Stimulated activated naive CD8-positive, alpha-beta T cell treated with anti-CD3 and anti-CD28 coated beads, Interleukin-15, amount 100 ng/mL, for 72 hours (primary cell): Measurements from ENCODE around the gene PHLPP1.

ENCODE experiments used
- ATAC-seq: fragments of 150-1000 bp; cut with Tn5 transposase; 2 replicates; pipeline ENCODE4 v1.10.0; 2021; ENCODE audit warnings: mild to moderate bottlenecking, moderate library complexity
- DNase-seq, 2 donors: peaks; one replicate each; pipeline ENCODE4 v3.0.0; 2021 to 2022
- H3K27ac Mint-ChIP-seq, 2 donors: one replicate each; pipeline ENCODE4 v1.8.0; 2022; ENCODE audit warnings: mild to moderate bottlenecking in 2 of 2, mixed read lengths in 2 of 2, moderate library complexity in 2 of 2
- H3K27me3 Mint-ChIP-seq: one replicate; pipeline ENCODE4 v1.8.0; 2022; ENCODE audit warnings: mixed read lengths
- H3K4me1 Mint-ChIP-seq: one replicate; pipeline ENCODE4 v1.8.0; 2022; ENCODE audit warnings: mild to moderate bottlenecking, mixed read lengths
- H3K4me3 Mint-ChIP-seq, 2 donors: one replicate each; pipeline ENCODE4 v1.8.0; 2022; ENCODE audit warnings: mild to moderate bottlenecking in 2 of 2, mixed read lengths in 2 of 2, moderate library complexity in 1 of 2
- H3K9me3 Mint-ChIP-seq, 2 donors: one replicate each; pipeline ENCODE4 v1.8.0; 2022; ENCODE audit warnings: mixed read lengths in 2 of 2

PHLPP1 gene

DNA sequence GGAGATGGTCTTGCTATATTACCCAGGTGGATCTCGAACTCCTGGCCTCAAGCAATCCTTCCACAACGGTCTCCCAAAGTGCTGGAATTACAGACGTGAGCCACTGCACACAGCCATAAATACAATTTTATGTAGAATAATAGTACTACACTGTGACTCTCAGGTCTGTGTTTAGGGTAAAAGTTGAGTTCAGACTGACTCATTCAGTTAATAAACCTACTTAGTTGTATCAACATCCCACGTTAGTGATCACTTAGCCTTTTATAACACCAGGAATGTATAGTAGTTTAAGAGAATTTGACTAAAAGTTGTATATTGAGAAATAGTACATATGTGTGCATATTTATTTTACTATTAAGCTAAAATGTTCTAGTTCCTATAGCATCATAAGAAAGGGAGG, 237.5 kb downstream of the PHLPP1 start:
- no peaks in the 10 kb centered on the region for H3K9me3 Mint-ChIP-seq
- peaks cover 11% of the 10 kb centered on the region for H3K4me1 Mint-ChIP-seq
- H3K27me3 Mint-ChIP-seq: no peaks in the 10 kb centered on the region
- H3K27ac Mint-ChIP-seq: no peak overlapping the region
- no peak for ATAC-seq
- no peak overlapping the region for H3K4me3 Mint-ChIP-seq
- DNase-seq: no peak

- DNase-seq (no peak), ATAC-seq (no peak)
- Mint-ChIP-seq H3K4me3 (no peak overlapping the region), H3K4me1 (peaks cover 11% of the 10 kb centered on the region), H3K27ac (no peak overlapping the region), H3K9me3 (no peaks in the 10 kb centered on the region), H3K27me3 (no peaks in the 10 kb centered on the region)
These were observed 238.3 kb downstream of the PHLPP1 start for GRCh38 chr18:62953663-62954062.

- ATAC-seq (peak; percentile 80), DNase-seq (no peak)
- Mint-ChIP-seq H3K27me3 (no peaks in the 10 kb centered on the region), H3K4me1 (peaks cover 11% of the 10 kb centered on the region), H3K27ac (no peak overlapping the region), H3K9me3 (no peaks in the 10 kb centered on the region), H3K4me3 (no peak overlapping the region)
These were observed 239.0 kb downstream of the PHLPP1 start for GRCh38 chr18:62954366-62954765.

DNA sequence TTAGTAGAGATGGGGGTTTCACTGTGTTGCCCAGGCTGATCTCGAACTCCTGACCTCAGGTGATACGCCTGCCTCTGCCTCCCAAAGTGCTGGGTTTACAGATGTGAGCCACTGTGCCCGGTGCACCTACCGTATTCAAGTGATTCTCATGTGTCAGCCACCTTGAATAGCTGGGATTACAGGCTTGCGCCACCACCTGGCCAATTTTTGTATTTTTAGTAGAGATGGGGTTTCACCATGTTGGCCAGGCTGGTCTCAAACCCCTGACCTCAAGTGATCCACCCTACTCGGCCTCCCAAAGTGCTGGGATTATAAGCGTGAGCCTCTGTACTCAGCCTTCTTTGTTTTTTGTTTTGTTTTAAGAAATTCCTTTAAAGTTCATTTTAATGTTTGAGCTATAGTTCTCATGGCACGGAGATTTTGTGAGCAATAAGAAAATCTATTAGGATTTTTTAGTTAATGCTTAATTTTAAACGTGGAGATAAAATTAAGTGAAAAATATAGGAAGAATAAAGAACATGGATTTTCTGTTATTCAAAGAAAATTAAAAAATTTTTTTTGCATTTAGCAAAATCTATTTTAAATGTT, 242.6 kb downstream of the PHLPP1 start:
- Mint-ChIP-seq H3K27me3 (no peaks in the 10 kb centered on the region), H3K9me3 (no peaks in the 10 kb centered on the region), H3K4me3 (no peak overlapping the region), H3K4me1 (peaks cover 11% of the 10 kb centered on the region), H3K27ac (no peak overlapping the region)
- ATAC-seq (peak; percentile 74), DNase-seq (peak; percentile 48 to 65)

DNA sequence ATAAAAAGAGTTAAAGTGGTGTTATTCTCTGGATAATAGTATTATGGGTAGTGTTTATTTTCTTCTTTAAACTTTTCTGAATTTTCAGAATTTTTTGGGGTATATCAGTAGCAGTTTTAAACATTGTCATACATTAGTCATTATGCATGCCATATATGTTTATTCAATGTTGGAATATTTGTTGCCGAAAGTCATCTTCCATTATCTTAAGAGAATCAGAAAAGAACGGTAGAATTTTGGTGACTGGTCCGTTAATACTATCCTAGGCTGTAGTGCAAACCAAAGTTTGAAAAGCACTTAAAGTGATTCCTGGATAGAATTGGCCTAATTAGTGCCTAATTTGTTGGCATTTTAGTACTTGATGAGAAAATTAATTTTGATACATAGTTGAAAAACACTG, 244.1 kb downstream of the PHLPP1 start:
- Mint-ChIP-seq H3K9me3 (no peaks in the 10 kb centered on the region), H3K27ac (no peak overlapping the region), H3K4me1 (no peaks in the 10 kb centered on the region), H3K27me3 (no peaks in the 10 kb centered on the region), H3K4me3 (no peak overlapping the region)
- no peak for DNase-seq
- no peak for ATAC-seq

DNA sequence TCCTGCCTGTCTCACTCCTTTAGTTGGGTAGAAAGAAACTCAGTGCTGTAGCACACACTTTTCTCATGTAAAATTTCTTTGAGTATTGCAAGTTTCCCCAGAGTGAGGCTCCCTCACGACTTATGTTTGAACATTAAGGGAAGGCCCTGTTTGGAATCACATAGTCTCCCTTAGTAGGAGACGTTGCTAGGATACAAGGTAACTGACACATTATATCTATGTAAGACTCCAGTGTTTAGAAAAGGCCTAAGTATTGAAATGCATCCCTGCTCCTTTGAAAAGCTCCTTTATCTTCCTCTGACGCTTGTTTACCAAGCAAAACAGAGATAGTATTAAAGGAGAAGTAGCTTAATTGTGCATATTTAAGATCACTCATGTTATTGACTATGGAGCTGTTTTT, 248.2 kb downstream of the PHLPP1 start:
- no peaks in the 10 kb centered on the region for H3K27me3 Mint-ChIP-seq
- H3K27ac Mint-ChIP-seq: no peak overlapping the region
- no peaks in the 10 kb centered on the region for H3K4me1 Mint-ChIP-seq
- ATAC-seq (no peak), DNase-seq (no peak)
- no peaks in the 10 kb centered on the region for H3K9me3 Mint-ChIP-seq
- no peak overlapping the region for H3K4me3 Mint-ChIP-seq

- DNase-seq: no peak
- no peaks in the 10 kb centered on the region for H3K9me3 Mint-ChIP-seq
- H3K27me3 Mint-ChIP-seq: no peaks in the 10 kb centered on the region
- ATAC-seq: no peak
- H3K4me3 Mint-ChIP-seq: no peak overlapping the region
- no peaks in the 10 kb centered on the region for H3K4me1 Mint-ChIP-seq
- H3K27ac Mint-ChIP-seq: no peak overlapping the region
These were observed 249.1 kb downstream of the PHLPP1 start for GRCh38 chr18:62964432-62964831.

- no peak overlapping the region for H3K4me3 Mint-ChIP-seq
These were observed 251.7 kb downstream of the PHLPP1 start for GRCh38 chr18:62967089-62967488.

DNA sequence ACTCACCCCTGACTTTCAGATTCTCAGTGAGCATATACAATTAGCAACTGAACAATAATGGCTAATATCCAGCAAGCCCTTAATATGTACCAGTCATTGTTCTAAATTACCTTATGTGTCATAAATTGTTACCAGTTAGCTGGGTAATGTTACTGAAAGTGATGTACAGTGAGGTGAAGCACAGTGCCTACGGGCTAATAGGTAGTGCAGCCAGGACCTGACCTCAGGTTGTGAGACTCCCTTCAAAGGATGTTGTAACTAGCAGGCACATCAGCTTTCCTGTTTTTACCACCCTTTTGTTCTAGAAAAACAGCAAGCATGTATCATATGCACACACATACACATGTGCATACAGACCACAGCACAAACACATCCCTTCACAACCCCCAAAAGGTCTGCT, 258.3 kb downstream of the PHLPP1 start:
- Mint-ChIP-seq H3K27me3 (no peaks in the 10 kb centered on the region), H3K9me3 (no peaks in the 10 kb centered on the region), H3K27ac (no peak overlapping the region), H3K4me1 (no peaks in the 10 kb centered on the region), H3K4me3 (no peak overlapping the region)
- DNase-seq (no peak), ATAC-seq (no peak)

More at GRCh38 chr18:62967089-62967488, 251.7 kb downstream of the PHLPP1 start:
- H3K27ac Mint-ChIP-seq: no peak overlapping the region
- no peaks in the 10 kb centered on the region for H3K27me3 Mint-ChIP-seq
- no peaks in the 10 kb centered on the region for H3K4me1 Mint-ChIP-seq
- DNase-seq: no peak
- ATAC-seq: no peak
- H3K9me3 Mint-ChIP-seq: no peaks in the 10 kb centered on the region

- no peak overlapping the region for H3K4me3 Mint-ChIP-seq
- no peak for DNase-seq
These were observed 259.0 kb downstream of the PHLPP1 start for GRCh38 chr18:62974388-62974787.

GRCh38 chr18:62974928-62975675, 259.8 kb downstream of the PHLPP1 start:
- no peak for ATAC-seq
- no peak for DNase-seq
- H3K27ac Mint-ChIP-seq: no peak overlapping the region

More at GRCh38 chr18:62974388-62974787, 259.0 kb downstream of the PHLPP1 start:
- H3K4me1 Mint-ChIP-seq: no peaks in the 10 kb centered on the region
- ATAC-seq: no peak
- no peak overlapping the region for H3K27ac Mint-ChIP-seq
- H3K27me3 Mint-ChIP-seq: no peaks in the 10 kb centered on the region
- H3K9me3 Mint-ChIP-seq: no peaks in the 10 kb centered on the region

DNA sequence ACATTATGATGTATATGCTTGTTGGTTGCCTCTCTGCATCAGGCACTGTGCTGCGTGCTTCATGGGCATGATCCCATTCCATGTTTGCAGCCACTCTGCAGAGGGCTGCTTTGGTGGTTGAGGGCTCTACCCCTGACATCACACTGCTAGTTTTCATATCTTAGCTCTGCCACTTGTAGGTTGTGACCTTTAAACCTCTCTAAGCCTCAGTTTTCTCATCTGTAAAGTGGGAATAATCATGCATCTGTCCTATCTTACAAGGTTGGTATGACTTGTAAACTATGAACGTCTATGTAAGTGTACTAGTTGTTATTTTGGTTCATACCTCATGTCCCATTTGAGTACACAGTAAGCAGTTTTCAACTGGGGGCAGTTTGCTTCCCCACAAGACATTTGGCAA, 260.4 kb downstream of the PHLPP1 start:
- Mint-ChIP-seq H3K9me3 (no peaks in the 10 kb centered on the region), H3K4me1 (no peaks in the 10 kb centered on the region), H3K27ac (no peak overlapping the region), H3K27me3 (no peaks in the 10 kb centered on the region), H3K4me3 (no peak overlapping the region)
- DNase-seq: no peak
- ATAC-seq: no peak

More at GRCh38 chr18:62974928-62975675, 259.8 kb downstream of the PHLPP1 start:
- Mint-ChIP-seq H3K4me3 (no peak overlapping the region), H3K27me3 (no peaks in the 10 kb centered on the region), H3K9me3 (no peaks in the 10 kb centered on the region), H3K4me1 (no peaks in the 10 kb centered on the region)

DNA sequence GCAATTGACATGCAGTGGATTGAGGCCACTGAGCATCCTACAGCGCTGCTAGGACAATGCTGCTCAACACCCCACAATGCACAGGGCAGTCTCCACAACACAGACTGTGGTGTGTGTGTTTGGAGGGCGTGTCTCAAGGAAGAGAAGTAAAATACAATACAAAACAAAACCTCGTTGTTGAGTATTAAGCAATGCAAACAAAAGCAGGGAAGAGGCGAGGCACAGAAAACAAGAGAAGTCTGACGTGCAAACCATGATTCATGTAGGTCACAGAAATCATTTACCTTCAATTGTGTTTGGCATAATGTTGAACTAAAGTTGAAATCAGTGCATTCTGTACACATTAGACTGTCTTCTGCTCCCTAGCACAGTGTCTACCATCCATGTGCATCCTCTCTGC, 260.9 kb downstream of the PHLPP1 start:
- DNase-seq (no peak), ATAC-seq (no peak)
- H3K4me1 Mint-ChIP-seq: no peaks in the 10 kb centered on the region
- no peak overlapping the region for H3K27ac Mint-ChIP-seq
- H3K4me3 Mint-ChIP-seq: no peak overlapping the region
- no peaks in the 10 kb centered on the region for H3K27me3 Mint-ChIP-seq
- H3K9me3 Mint-ChIP-seq: no peaks in the 10 kb centered on the region

- Mint-ChIP-seq H3K27ac (no peak overlapping the region), H3K4me3 (no peak overlapping the region), H3K4me1 (peaks cover 8% of the 10 kb centered on the region), H3K27me3 (no peaks in the 10 kb centered on the region), H3K9me3 (no peaks in the 10 kb centered on the region)
- ATAC-seq: no peak
- no peak for DNase-seq
These were observed 262.2 kb downstream of the PHLPP1 start for GRCh38 chr18:62977512-62977911.

- Mint-ChIP-seq H3K4me3 (no peak overlapping the region), H3K27ac (no peak overlapping the region), H3K4me1 (peaks cover 11% of the 10 kb centered on the region), H3K9me3 (no peaks in the 10 kb centered on the region), H3K27me3 (no peaks in the 10 kb centered on the region)
- ATAC-seq (peak; percentile 5), DNase-seq (no peak)
These were observed 263.1 kb downstream of the PHLPP1 start for GRCh38 chr18:62978251-62979049.

DNA sequence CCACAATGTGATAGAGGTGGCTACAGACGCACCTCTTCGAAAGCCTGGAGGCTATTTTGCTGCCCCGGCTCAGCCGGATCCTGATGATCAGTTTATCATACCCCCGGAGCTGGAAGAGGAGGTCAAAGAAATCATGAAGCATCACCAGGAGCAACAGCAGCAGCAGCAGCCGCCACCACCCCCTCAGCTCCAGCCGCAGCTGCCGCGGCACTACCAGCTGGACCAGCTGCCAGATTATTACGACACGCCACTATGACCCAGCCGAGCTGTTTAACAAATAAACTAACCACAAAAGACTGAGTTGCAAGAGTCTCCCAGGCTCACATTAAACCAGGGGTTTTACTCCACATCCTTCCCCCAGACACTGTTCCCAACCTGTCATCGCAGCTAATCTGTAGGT, 263.8 kb downstream of the PHLPP1 start:
- H3K4me3 Mint-ChIP-seq: no peak overlapping the region
- no peak overlapping the region for H3K27ac Mint-ChIP-seq
- no peak for ATAC-seq
- no peaks in the 10 kb centered on the region for H3K27me3 Mint-ChIP-seq
- no peak for DNase-seq
- H3K9me3 Mint-ChIP-seq: no peaks in the 10 kb centered on the region
- H3K4me1 Mint-ChIP-seq: peaks cover 11% of the 10 kb centered on the region
